HPDE6-E6E7 (cell line): ENCODE results near the gene RPTOR.
"Not testable (repeated sequence)": the region's sequence is repeated elsewhere in the genome, so short reads cannot be mapped to it uniquely, and the experiment has no call there.

ENCODE experiments used
- DNase-seq: peaks from one replicate; pipeline ENCODE4 v3.0.0; 2011; ENCODE audit warnings: missing footprints; ENCODE audit errors: extremely low spot score

Gene RPTOR

DNA sequence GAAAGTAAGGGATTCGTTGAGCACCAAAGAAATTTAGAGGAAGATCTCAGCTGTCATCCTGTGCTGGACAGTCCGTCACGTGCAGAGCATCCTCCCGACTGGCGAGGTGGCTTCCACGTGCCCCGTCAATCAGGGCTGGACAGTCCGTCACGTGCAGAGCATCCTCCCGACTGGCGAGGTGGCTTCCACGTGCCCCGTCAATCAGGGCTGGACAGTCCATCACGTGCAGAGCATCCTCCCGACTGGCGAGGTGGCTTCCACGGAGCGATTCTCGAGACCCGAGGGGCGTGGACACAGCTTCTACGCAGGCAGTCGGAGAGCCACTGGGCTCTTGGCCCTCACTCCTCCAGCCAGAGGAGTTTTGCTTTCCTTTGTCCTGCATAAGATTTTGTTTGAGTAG is 271.1 kb downstream of the RPTOR start:
- DNase-seq = not testable (repeated sequence)

DNA sequence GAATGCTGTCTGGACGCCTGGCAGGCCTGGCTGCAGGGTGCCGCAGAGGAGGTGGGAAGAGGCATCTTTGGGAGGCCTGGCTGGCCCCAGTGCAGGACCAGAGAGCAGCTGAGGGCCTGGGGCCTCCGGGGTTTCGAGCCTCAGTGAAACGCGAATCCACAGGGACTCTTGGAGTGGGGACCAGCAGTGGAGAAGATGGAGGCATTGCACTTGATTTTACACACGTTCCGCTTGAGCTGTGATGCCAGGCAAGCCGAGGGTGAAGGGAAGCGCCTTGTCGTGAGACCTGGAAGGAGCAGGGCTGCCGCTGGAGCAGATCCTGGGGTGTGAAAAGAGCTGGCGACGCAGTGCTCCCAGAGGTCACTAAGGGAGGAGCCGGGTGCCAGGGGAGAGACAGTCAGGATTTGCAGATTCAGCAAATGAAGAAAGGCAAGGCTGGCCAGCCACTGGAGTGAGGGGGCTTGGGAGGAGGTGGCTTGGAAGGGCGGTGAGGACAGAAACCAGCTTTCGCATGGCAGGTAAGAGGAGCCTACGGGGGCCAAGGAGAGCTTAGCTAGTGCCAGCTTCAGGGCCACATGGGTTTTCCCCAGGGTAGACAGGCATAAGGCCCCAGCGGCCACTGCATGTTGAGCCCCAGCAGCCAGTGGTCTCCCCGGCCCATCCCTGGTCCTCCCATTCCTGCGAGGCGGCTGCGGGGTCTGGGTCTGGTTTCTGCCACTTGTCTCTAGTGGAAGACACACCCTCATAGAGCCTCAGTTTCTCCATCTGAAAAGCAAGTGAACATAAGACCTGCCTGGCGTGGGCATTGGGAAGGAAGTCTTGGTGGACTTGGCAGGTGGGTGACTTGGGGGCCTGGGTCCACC is 271.8 kb downstream of the RPTOR start:
- no peak for DNase-seq

DNA sequence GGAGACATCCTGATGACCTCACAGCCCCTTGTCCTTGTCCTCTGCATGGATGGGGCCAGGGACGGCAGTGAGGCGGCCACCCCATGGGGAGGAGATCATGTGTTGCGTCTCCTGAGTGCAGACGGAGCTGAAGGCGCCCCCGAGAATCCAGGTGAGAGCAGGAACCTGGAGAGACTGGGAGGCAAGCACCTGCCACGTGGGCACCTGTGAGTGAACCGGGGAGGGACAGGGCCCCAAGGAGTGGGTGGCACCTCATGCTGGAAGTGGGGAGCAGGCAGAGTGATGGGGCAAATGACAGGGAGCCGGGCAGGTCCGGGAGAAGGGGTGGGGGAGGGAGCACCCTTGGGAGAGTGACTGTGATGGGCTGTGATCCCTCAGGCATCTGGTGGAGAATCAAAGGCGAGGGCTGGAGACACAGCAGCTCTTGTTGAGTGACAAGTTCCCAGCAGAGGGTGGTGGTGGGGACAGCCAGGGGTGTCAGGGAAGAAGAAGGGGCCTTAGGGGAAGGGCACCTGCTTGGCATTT is 272.7 kb downstream of the RPTOR start:
- no peak for DNase-seq

DNA sequence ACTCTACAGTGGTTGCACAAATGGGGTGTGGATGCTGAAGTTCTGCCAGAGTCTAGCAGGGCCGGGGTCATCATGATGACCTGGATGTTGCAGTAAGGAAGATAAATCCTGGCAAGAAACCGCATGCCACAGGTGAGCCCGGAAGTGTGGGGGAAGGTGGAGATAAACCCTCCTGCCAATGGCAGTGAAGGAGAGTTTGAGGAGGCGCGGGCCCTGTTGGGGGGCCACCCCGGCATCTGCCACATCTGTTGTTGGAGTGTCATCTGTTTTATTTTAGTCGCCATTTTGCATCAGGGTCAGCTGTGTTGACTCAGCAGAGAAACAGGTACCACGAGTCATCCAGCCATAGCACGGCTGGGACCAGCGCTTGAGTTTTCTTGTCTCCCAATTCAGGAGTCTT is 273.2 kb downstream of the RPTOR start:
- peak; percentile 34 for DNase-seq

DNA sequence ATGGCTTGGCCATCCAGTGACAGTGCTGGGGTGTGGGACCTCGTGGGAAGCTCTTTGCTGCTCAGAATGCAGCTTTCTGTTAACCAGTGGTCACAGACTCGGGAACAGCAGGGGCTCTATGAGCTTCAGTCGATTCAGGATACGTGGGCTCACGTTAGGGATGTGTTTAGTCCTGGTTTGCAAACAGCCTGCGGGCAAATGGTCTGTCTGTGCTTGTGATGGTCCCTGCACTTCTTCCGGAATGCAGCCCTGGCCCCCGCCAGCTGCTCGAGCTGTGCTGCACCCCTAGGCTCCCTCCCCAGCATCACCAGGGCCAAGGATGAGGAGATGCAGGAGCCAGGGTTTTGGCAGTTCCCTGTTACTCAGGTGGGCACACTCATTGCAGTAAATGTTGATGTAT is 274.2 kb downstream of the RPTOR start:
- no peak for DNase-seq

DNA sequence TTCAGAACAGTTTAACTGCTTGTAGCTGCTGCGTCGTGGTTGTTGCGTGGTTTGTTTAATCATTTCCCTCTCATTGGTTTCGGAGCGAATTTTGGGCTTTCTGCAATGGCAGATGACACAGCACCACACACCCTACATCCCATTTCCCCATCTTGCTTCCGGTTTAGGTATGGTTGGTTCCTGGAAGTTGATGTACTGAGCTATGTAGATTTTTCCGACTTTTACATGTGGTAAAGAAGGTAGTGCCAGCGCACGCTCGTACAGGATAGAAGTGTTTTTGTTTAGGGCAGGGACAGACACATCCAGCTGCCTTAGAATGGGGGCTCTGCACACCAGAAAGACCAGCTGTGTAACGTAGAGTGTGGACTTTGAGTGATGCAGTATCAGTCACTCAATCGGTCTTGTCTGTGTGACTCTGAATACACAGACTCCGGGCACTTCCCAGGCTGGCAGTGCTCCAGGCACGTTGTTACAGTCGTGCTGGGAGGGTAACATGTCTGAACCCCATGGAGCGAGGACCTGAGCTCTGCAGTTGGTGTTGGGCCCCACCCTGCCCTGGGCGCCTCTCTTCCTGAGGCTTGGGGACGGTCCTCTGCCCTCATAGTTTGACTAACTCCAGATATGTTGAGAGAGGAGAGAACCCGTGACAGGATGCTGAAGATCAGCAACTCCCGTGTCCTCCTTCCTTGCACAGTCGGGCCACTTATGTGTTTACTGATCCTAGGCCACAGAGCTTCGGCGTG is 275.0 kb downstream of the RPTOR start:
- DNase-seq = no peak

DNA sequence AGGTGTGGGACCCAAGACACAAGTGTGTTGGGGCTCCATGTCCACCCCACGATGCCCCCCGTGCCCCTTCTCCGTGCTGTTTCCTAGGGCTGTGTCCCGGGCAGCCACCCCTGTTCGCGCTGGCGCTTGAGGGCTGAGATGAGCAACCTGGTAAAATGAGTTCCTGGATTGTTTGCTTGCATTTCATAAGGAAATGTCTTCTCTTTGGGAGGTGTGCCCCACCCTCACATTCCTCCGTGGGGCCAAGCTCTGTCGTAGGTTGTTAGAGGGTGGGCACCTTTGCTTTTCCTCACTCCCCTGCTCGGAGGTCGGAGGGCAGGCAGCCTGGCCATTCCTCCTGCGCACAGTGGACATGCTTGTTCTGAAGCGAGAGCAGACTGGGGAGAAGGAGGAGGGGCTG is 275.7 kb downstream of the RPTOR start:
- no peak for DNase-seq

DNA sequence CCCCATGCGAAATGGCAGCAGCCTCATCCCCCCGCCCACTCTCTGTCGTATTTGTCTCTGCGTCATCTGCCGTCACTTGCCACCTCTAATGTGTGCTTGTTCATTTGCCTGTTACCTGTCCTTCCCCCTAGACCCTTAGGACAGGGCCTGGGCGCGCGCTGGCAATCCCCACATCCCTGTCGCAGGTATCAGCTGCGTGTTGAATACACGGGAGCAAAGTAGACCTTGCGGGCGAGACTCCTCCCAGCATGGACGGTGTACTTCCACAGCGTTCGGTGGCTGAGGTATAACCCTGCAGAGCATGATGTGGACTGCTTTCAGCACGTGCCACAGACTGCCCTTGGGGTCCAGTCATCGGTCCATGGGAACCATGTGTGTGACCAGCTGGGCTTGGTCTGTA is 276.9 kb downstream of the RPTOR start:
- DNase-seq = no peak

DNA sequence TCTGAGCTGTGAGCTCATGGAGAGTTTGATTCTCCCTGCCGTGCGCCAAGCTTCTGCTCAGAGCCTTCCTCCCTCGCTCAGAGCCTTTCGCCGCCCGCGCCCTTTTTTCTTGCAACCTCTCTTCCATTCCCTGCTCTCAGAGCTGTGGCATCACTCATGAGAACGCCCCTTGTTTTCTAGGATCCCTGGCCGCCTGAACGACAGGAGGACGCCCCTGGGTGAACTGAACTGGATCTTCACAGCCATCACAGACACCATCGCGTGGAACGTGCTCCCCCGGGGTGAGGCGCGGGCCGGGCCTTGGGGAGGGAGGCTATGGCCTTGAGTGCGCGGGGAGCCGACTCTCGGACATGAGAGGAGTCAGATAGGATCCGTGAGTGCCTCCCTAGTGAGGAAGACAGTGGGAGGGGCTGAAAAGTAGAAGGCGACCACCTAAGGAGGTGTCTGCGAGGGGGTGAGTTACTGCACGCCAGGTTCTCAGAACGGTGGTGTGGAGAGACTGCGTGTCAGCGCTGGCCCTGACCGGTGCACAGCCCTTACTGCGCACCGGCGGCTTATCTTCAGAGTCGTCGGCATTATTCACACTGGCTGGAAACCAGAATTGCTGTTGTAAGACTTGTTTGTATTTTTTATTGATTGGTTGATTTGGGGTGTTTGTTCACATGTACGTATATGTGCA is 277.5 kb downstream of the RPTOR start:
- DNase-seq = no peak

DNA sequence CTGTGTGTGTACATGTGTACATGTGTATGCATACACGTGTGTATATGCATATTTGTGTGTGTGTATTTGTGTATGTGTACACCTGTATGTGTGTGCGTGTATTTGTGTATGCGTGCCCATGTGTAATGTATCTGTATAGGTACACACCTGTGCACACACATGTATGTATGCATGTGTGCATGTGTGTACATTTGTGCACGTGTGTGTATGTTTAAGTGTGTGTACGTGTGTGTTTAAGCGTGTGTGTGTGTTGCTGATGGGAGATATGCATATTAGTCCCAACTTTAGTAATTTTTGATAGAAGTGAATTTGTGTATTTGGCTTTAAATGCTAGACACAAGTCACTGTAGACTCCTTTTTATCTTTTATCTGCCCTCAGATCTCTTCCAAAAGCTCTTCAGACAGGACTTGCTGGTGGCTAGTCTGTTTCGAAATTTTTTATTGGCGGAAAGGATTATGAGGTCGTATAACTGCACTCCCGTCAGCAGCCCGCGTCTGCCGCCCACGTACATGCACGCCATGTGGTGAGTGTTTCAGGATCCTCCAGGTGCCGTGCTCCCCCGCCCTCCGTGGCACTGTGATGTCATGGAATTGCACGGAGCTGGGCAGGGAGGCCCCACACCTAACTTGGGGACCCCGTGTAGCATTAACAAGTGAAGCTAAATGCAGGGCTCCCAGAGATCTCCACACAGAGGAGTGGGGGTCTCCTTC is 278.2 kb downstream of the RPTOR start:
- no peak for DNase-seq

DNA sequence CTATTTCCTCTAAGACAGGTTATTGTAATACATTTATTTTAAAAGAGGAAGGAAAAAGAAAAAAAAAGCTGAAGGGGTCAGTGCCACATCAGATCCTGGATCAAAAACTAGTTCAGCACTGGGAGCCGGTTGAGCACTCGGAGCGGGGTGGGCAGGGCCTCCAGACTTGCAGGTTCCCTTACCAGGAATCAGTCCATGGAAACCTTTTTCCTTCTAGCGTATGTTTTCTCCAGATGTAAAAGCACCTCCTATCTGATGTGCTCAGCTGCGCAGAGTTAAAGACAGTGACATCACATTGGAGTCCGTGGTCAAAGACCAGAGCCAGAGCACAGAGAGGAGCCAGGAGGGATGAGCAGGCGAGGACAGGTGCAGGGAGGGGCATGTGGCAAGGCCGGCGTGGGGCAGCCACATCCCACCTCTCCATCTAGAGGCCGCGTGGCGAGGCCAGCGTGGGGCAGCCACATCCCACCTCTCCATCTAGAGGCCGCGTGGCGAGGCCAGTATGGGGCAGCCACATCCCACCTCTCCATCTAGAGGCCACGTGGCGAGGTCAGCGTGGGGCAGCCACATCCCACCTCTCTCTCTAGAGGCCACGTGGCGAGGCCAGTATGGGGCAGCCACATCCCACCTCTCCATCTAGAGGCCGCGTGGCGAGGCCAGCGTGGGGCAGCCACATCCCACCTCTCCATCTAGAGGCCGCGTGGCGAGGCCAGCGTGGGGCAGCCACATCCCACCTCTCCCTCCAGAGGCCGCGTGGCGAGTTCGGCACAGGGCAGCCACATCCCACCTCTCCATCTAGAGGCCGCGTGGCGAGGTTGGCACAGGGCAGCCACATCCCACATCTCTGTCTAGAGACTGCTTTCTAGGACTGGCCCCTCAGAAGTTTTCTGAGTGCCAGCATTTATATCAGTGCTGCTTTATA is 280.2 kb downstream of the RPTOR start:
- DNase-seq = no peak

DNA sequence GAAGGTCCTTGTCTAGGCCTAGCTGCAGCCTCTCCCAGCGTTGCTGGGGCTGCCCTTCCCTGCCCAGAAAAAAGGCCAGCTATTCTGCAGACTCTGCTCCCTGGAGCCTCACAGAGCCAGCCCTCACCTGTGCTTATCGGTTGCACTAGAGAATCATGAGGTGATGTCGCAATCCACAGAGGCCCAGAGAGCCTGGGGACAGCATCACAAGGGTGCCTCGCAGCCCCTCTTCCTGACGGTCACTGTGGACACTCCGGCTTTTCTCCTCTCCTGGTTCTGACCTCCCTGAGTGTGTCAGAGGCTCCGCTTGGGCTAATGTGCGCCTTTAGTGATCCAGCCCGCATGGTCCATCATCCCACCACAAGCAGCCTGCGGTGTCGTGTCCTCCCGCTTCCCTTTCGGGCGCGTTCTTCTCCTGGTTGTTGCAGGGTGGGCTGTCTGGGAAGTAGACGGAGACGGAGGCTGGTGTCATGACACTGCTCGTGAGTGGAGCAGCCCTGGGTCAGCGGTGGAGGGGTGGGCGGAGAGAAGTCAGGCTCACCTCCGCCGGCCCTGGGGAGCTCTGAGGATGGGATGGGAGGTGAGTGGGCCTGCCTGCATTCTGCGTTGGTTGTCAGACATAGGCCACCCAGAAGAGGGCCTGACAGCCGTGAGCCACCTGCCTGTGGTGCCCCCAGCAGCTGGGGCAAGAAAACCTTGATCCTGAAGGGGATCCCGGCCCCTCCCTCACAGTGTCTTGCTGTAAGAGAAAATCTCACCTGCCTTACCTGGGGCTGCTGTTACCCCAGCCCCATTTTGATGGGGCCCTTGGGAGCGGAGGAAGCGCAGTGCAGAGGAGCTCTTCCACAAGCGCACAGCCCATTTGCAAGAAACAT is 281.1 kb downstream of the RPTOR start:
- no peak for DNase-seq

DNA sequence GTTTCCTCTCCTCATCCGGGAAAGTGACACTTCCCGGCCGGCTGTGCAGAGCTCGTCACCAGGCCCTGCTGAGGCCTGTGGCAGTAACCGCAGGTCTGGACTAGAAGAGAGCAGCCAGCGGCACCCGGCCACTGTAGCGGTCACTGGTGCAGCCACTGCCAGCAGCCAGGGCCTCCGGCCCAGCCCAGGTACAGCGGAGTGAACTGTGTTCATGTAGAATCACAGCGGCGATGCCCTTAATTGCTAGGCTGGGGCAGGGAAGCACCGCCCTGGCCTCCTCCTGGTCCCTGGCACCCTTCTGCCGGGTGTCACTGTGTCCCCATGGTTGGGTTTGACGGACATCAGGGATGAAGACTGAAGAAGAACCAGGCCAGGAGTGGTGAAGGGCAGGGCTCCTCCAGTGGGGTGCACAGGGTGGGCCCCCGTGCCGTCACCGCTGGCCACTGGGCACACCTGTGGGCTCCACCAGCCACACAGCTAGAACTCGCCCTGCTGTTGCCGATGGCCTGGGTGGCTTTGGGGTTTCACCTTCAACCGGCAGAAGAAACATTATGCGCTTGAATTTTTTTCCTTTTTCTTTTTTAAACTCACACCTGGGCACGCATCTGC is 281.8 kb downstream of the RPTOR start:
- no peak for DNase-seq

DNA sequence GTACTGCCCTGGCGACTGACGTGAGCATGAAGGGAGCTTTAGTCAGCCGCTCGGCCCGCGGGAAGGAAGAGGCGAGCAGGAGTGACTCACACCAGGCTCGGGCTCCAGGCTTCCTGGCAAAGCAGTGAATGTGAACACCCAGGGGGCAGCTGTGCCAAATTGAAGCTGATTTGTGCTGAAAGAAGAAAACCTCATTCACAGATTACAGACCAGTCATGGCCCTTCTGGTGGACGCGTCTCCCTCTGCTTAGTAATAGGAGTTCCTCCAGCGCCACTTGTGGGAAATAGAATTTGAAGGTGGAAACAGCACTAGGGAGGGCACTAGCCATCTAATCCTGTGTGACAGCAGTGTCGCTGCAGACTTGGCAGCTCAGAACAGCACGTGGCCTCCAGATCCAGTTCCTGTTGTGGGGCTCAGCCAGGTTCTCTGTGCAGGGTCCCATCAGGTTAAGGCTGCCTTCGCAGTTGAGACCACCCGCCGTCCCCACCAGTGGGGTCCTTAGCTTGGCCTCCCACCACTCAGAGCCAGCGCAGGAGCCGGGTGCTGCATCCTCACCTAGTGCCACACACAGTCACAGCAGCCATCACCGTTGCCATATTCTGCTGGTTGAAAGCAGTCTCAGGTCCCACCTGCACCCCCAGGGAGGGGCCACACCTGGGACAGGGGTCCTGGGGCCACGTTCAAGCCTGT is 282.5 kb downstream of the RPTOR start:
- peak; percentile 95 for DNase-seq

DNA sequence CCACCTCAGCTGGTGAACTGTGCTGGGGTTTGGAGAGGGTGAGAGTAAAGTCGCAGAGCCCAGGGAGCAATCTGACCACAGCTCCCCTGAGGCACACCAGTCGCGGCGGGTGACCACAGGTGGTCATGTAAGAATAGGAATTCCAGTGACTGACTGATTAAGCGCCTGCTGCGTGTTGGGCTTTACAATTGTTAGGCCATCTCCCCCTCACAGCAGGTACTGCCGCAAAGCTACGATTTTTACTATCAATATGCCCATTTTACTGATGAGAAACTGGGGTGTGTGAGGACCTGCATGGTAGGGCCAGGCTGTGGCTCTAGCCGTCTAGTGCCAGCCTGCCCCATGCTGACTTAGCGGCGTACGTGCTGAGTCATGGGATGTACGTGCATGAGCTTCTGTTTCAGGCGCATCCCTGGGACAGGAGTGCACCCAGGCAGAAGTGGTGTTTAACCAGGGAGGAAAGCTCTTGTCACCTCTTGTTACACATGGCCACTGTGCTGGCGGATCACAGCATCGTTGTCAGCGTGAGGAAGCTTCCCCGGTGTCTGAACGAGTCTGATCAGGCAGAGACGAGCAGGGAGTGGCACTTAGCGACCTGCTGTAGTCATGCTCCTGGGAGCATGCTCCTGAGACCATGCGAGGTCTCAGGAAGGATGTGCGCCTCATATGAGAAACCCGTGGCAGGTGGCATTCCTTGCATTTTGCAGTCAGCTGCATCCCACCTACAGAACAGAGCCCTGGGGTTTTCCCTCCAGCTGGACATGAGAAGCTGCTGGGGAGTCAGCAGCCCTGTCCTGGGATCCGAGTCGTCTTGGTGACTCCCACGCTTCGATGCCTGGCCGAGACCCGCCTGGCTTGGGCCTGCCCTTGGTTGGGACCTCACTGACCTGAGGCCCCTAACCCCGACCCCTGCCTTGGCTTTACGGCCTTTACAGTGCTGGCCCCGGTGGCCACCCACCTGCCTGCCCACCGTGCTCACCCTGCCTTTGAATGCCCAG is 283.3 kb downstream of the RPTOR start:
- DNase-seq = peak; percentile 57

DNA sequence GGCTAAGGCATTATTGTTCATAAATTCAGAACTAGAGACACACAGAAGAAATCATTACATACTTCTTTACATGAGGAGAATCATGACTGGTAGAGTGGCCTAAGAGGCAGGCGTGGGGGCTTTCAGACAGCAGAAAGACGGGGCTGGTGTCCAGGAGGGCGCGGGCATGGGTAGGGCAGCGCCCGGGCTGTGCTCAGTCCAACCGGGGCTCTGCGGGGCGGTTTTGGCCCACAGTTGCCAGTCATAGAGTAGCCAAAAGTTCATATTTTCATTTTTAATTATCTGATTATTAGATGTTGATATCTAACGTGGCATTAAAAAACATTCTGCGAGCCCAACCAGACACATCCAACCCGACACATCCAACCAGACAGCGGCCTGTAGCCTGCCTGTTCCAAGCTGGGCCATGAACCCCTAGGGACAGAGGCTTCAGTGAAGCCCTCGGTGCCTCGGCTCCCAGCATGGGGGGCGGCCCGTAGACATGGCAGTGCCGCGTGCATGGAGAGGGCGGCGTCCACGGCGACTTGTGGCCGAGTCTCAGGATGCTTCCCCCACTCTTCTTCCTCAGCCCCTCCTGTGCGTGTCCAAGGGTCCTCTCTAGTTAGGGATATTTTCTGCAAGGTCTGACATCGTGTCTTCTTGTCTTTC is 284.7 kb downstream of the RPTOR start:
- DNase-seq = no peak
